Spleen (tissue), 11 donors: ENCODE measurements around the gene POLA1. TPM values are rescaled to one million over a fixed set of nuclear protein-coding genes. Genes with fewer than 3 reads are reported as not detected.

Experiments
- DNase-seq: peaks from one replicate; pipeline ENCODE4 v3.0.0-alpha.2; 2020
- H3K27ac ChIP-seq, 8 donors: fragments of 200-600 bp; sonication (generic) in 7 of 8; 1 replicate in 4 of 8; 2 replicates in 4 of 8; pipeline versions ENCODE4 v1.5.0 to v1.8.0; 2016 to 2021; ENCODE audit warnings: inconsistent platforms in 4 of 8, mild to moderate bottlenecking in 4 of 8, moderate library complexity in 1 of 8
- H3K27me3 ChIP-seq, 7 donors: fragments of 200-600 bp; sonication (generic) in 6 of 7; replicated peaks in 1 of 7; 1 replicate in 4 of 7; 2 replicates in 3 of 7; pipeline versions ENCODE4 v1.5.0 to v1.8.0; 2016 to 2021; ENCODE audit warnings: inconsistent platforms in 3 of 7, mild to moderate bottlenecking in 1 of 7
- H3K36me3 ChIP-seq, 6 donors: fragments of 200-600 bp; sonication (generic) in 5 of 6; 1 replicate in 4 of 6; 2 replicates in 2 of 6; pipeline versions ENCODE4 v1.5.0 to v1.8.0; 2016 to 2021; ENCODE audit warnings: inconsistent platforms in 2 of 6
- H3K4me1 ChIP-seq, 6 donors: fragments of 200-600 bp; sonication (generic) in 5 of 6; 1 replicate in 3 of 6; 2 replicates in 3 of 6; pipeline versions ENCODE4 v1.5.0 to v1.8.0; 2016 to 2021; ENCODE audit warnings: inconsistent platforms in 3 of 6
- H3K4me3 ChIP-seq, 8 donors: fragments of 200-600 bp; sonication (generic) in 7 of 8; 1 replicate in 4 of 8; 2 replicates in 4 of 8; pipeline versions ENCODE4 v1.5.0 to v1.8.0; 2016 to 2021; ENCODE audit warnings: inconsistent platforms in 4 of 8, mild to moderate bottlenecking in 4 of 8, moderate library complexity in 2 of 8
- H3K9me3 ChIP-seq, 8 donors: fragments of 200-600 bp; sonication (generic) in 7 of 8; 1 replicate in 4 of 8; 2 replicates in 4 of 8; pipeline versions ENCODE4 v1.5.0 to v1.8.0; 2016 to 2021; ENCODE audit warnings: inconsistent platforms in 4 of 8
- CTCF ChIP-seq, 11 experiments: fragments of 200-600 bp in 7 of 11; fragments of 450-650 bp in 4 of 11; sonication (generic) in 4 of 11; IDR thresholded peaks in 8 of 11; conservative IDR thresholded peaks in 3 of 11; 1 replicate in 7 of 11; 2 replicates in 4 of 11; pipeline versions ENCODE4 v1.4.0 to v1.8.0; 2016 to 2021; ENCODE audit warnings: antibody characterized with exemption in 11 of 11, inconsistent platforms in 4 of 11, mild to moderate bottlenecking in 1 of 11
- POLR2A ChIP-seq, 3 donors: fragments of 450-650 bp; IDR thresholded peaks; one replicate each; pipeline ENCODE4 v1.5.1; 2017; ENCODE audit warnings: antibody characterized with exemption in 3 of 3, mild to moderate bottlenecking in 1 of 3
- POLR2AphosphoS5 ChIP-seq, 3 donors: sonication (generic); formaldehyde crosslinking; IDR thresholded peaks; one replicate each; pipeline ENCODE4 v1.5.1; 2017; ENCODE audit warnings: antibody characterized with exemption in 3 of 3
- WGBS, 5 donors: extraction: QIAGEN DNeasy Blood & Tissue Kit in 3 of 5; methylation state at CpG; one replicate each; pipeline versions ENCODE4 v1.1.5 to v1.1.7; 2013 to 2018; 5-methylcytosine and 5-hydroxymethylcytosine counted together
- intact Hi-C: fragments of 100-400 bp; cut with DNase I; formaldehyde crosslinking; loops from one replicate; pipeline ENCODE4 v1.15.0; 2023; ENCODE audit warnings: low total_unique reads
- polyA plus RNA-seq, 3 donors: library from polyadenylated mRNA; stranded (reverse); fragments of 200-250 nt; gene quantifications; one replicate each; pipeline ENCODE4 v1.2.1, GENCODE V29; 2013
- total RNA-seq, 7 donors: library from RNA; depleted of rRNA in 3 of 7; stranded (reverse); fragments of >200 nt in 3 of 7; fragmentation: NEBNext Ultra II Directional in 4 of 7; extraction: Animal tissue kit (Norgen Biotek cat#: 25700) in 4 of 7; gene quantifications; one replicate each; pipeline versions ENCODE4 v1.1.0 to v1.2.1, GENCODE V29; 2016 to 2021
- donor health status: healthy with polysubstance abuse.
- donor health status: DM: no; HTN: no; CAD: no; lungs with moderate emphysema.
- donor health status: DM: no; HTN: no; CAD: no.
- donor health status: Bipolar disorder and iron deficiency.
- donor health status: healthy.
- donor health status: DM: no; HTN: no; CAD: no.
- donor health status: DM: yes; HTN: yes; CAD: no.

Gene POLA1
- total and polyA plus RNA-seq, 10 donors = 2.1 to 15.4 (median 10.6) TPM

GRCh38 chrX:24658421-24658820 lies 35.3 kb upstream of the POLA1 start:
- Histone ChIP-seq H3K4me3 (no peak overlapping the region), H3K27me3 (no peaks in the 10 kb centered on the region), H3K9me3 (no peaks in the 10 kb centered on the region), H3K27ac (no peak overlapping the region), H3K4me1 (no peaks in the 10 kb centered on the region), H3K36me3 (no peaks in the 10 kb centered on the region)
- no peak for TF ChIP-seq CTCF (IDR thresholded peaks at IDR 0.05 in 8 of 11, conservative IDR thresholded peaks at IDR 0.05 in 3 of 11)
- no peak for TF ChIP-seq POLR2AphosphoS5 (IDR thresholded peaks at IDR 0.05)
- TF ChIP-seq POLR2A (IDR thresholded peaks at IDR 0.05) = no peak
- no peak for DNase-seq
- intact Hi-C loops = no loop called here

GRCh38 chrX:24659106-24659505 lies 34.6 kb upstream of the POLA1 start:
- Histone ChIP-seq H3K27ac (no peak overlapping the region), H3K36me3 (no peaks in the 10 kb centered on the region), H3K27me3 (no peaks in the 10 kb centered on the region), H3K4me3 (no peak overlapping the region), H3K4me1 (no peaks in the 10 kb centered on the region), H3K9me3 (no peaks in the 10 kb centered on the region)
- intact Hi-C loops = no loop called here
- 53 to 85% (median 73%) methylated on average over 1 of the region's 1 CpG for WGBS, 5 donors
- DNase-seq = no peak
- TF ChIP-seq POLR2AphosphoS5 (IDR thresholded peaks at IDR 0.05) (no peak), POLR2A (IDR thresholded peaks at IDR 0.05) (no peak), CTCF (IDR thresholded peaks at IDR 0.05 in 8 of 11, conservative IDR thresholded peaks at IDR 0.05 in 3 of 11) (no peak)

- TF ChIP-seq POLR2A (IDR thresholded peaks at IDR 0.05) (no peak), CTCF (IDR thresholded peaks at IDR 0.05 in 8 of 11, conservative IDR thresholded peaks at IDR 0.05 in 3 of 11) (no peak), POLR2AphosphoS5 (IDR thresholded peaks at IDR 0.05) (no peak)
Observed at GRCh38 chrX:24659646-24660045, 34.1 kb upstream of the POLA1 start.

GRCh38 chrX:24661292-24661691 lies 32.4 kb upstream of the POLA1 start:
- Histone ChIP-seq H3K4me3 (no peak overlapping the region), H3K36me3 (no peaks in the 10 kb centered on the region), H3K27ac (no peak overlapping the region), H3K4me1 (no peaks in the 10 kb centered on the region), H3K9me3 (no peaks in the 10 kb centered on the region), H3K27me3 (no peaks in the 10 kb centered on the region)
- no peak for DNase-seq
- TF ChIP-seq POLR2AphosphoS5 (IDR thresholded peaks at IDR 0.05) (no peak), CTCF (IDR thresholded peaks at IDR 0.05 in 8 of 11, conservative IDR thresholded peaks at IDR 0.05 in 3 of 11) (no peak), POLR2A (IDR thresholded peaks at IDR 0.05) (no peak)
- intact Hi-C loops = no loop called here

More at GRCh38 chrX:24659646-24660045, 34.1 kb upstream of the POLA1 start:
- 70 to 92% (median 81%) methylated on average over 3 of the region's 3 CpGs for WGBS, 5 donors
- intact Hi-C loops = no loop called here
- H3K4me1 ChIP-seq = no peaks in the 10 kb centered on the region
- no peak overlapping the region for H3K4me3 ChIP-seq
- DNase-seq = no peak
- no peaks in the 10 kb centered on the region for H3K36me3 ChIP-seq
- no peaks in the 10 kb centered on the region for H3K27me3 ChIP-seq
- H3K27ac ChIP-seq = no peak overlapping the region
- no peaks in the 10 kb centered on the region for H3K9me3 ChIP-seq
